ENCODE results near the gene RUNX3. TPM values are rescaled to one million over a fixed set of nuclear protein-coding genes. Genes with fewer than 3 reads are reported as not detected.

Gene RUNX3
- polyA plus RNA-seq, 1 donor (not counting 4 experiments of a cell fraction or from before 2014, with no cell fraction given), result not detected

- H3K27me3 ChIP-seq (ENCODE audit: control insufficient read depth, extremely low read depth, insufficient read depth, low read length), result peaks cover 82% of the 10 kb centered on the region
- dilution Hi-C loops (cut with MboI; ENCODE audit: extremely low pct_ligation_motif_present, low sequenced_read_pairs), result loop anchor here (10.0 to 25.0 kb wide), 2 partner anchors 59 to 286 kb away; no protein-coding TSS in a partner anchor
- no peaks in the 10 kb centered on the region for H3K9me3 ChIP-seq (ENCODE audit: control insufficient read depth, low read depth, low read length)
- no peak overlapping the region for H3K27ac ChIP-seq (ENCODE audit: control insufficient read depth, insufficient read depth, low read length)
- no peaks in the 10 kb centered on the region for H3K36me3 ChIP-seq (ENCODE audit: control insufficient read depth in 2 of 2, extremely low read depth in 1 of 2, insufficient read depth in 2 of 2, low read length in 2 of 2)
- no peaks in the 10 kb centered on the region for H3K79me2 ChIP-seq (ENCODE audit: control insufficient read depth, insufficient read depth, low read length)
- H4K20me1 ChIP-seq (ENCODE audit: control insufficient read depth, extremely low read depth, insufficient read depth, low read length), result no peaks in the 10 kb centered on the region
- H3K9ac ChIP-seq (ENCODE audit: control insufficient read depth, extremely low read depth, insufficient read depth, low read length), result no peak overlapping the region
- no peak for DNase-seq (ENCODE audit: low read depth, low spot score)
- TF ChIP-seq CTCF (optimal IDR thresholded peaks at IDR 0.05 in 1 of 3, IDR thresholded peaks at IDR 0.05 in 1 of 3, conservative IDR thresholded peaks at IDR 0.05 in 1 of 3; ENCODE audit: extremely low read depth in 1 of 3, insufficient read depth in 2 of 3, low read length in 3 of 3) (no peak), EZH2 (IDR thresholded peaks at IDR 0.05; ENCODE audit: low read length) (no peak)
- H3K4me1 ChIP-seq (ENCODE audit: control insufficient read depth, extremely low read depth, insufficient read depth, low read length), result peaks cover 6% of the 10 kb centered on the region
- no peak overlapping the region for H3K4me2 ChIP-seq (ENCODE audit: control insufficient read depth, extremely low read depth, insufficient read depth, low read depth, low read length)
- no peaks in the 10 kb centered on the region for H3K9me1 ChIP-seq (ENCODE audit: control insufficient read depth, extremely low read depth, insufficient read depth, low read length)
- no peak overlapping the region for H3K4me3 ChIP-seq (ENCODE audit: control insufficient read depth in 2 of 3, extremely low read depth in 1 of 3, insufficient read depth in 2 of 3, low read depth in 1 of 3, low read length in 3 of 3)
- H2AFZ ChIP-seq (ENCODE audit: control insufficient read depth, low read length), result no peak overlapping the region
- no peak for FAIRE-seq
Observed at GRCh38 chr1:24925963-24926362, 4.1 kb downstream of the RUNX3 start.

- Histone ChIP-seq H3K4me1 (ENCODE audit: control insufficient read depth, extremely low read depth, insufficient read depth, low read length) (peaks cover 2% of the 10 kb centered on the region), H3K9me3 (ENCODE audit: control insufficient read depth, low read depth, low read length) (no peaks in the 10 kb centered on the region), H2AFZ (ENCODE audit: control insufficient read depth, low read length) (no peak overlapping the region), H3K27ac (ENCODE audit: control insufficient read depth, insufficient read depth, low read length) (no peak overlapping the region), H3K79me2 (ENCODE audit: control insufficient read depth, insufficient read depth, low read length) (no peaks in the 10 kb centered on the region), H3K4me2 (ENCODE audit: control insufficient read depth, extremely low read depth, insufficient read depth, low read depth, low read length) (no peak overlapping the region), H3K9me1 (ENCODE audit: control insufficient read depth, extremely low read depth, insufficient read depth, low read length) (no peaks in the 10 kb centered on the region), H3K36me3 (ENCODE audit: control insufficient read depth in 2 of 2, extremely low read depth in 1 of 2, insufficient read depth in 2 of 2, low read length in 2 of 2) (no peaks in the 10 kb centered on the region), H3K9ac (ENCODE audit: control insufficient read depth, extremely low read depth, insufficient read depth, low read length) (no peak overlapping the region), H4K20me1 (ENCODE audit: control insufficient read depth, extremely low read depth, insufficient read depth, low read length) (no peaks in the 10 kb centered on the region), H3K27me3 (ENCODE audit: control insufficient read depth, extremely low read depth, insufficient read depth, low read length) (peaks cover 80% of the 10 kb centered on the region), H3K4me3 (ENCODE audit: control insufficient read depth in 2 of 3, extremely low read depth in 1 of 3, insufficient read depth in 2 of 3, low read depth in 1 of 3, low read length in 3 of 3) (no peak overlapping the region)
- TF ChIP-seq EZH2 (IDR thresholded peaks at IDR 0.05; ENCODE audit: low read length) (no peak), CTCF (optimal IDR thresholded peaks at IDR 0.05 in 1 of 3, IDR thresholded peaks at IDR 0.05 in 1 of 3, conservative IDR thresholded peaks at IDR 0.05 in 1 of 3; ENCODE audit: extremely low read depth in 1 of 3, insufficient read depth in 2 of 3, low read length in 3 of 3) (no peak)
- FAIRE-seq (no peak), DNase-seq (ENCODE audit: low read depth, low spot score) (no peak)
- dilution Hi-C loops (cut with MboI; ENCODE audit: extremely low pct_ligation_motif_present, low sequenced_read_pairs), result loop anchor here (10.0 to 25.0 kb wide), 2 partner anchors 60 to 287 kb away; no protein-coding TSS in a partner anchor
Observed at GRCh38 chr1:24925082-24925779, 4.8 kb downstream of the RUNX3 start.

Data from keratinocyte (primary cell).